Activated naive CD8-positive, alpha-beta T cell treated with anti-CD3 and anti-CD28 coated beads, Interleukin-2, amount 50 U/mL, for 16 hours (primary cell): ENCODE data around the gene ZNF281.
"Not testable (repeated sequence)": the region's sequence is repeated elsewhere in the genome, so short reads cannot be mapped to it uniquely, and the experiment has no call there.

Experiments used
- DNase-seq: peaks from one replicate; pipeline ENCODE4 v3.0.0-alpha.2; 2020; ENCODE audit warnings: low read depth, low spot score

ZNF281 gene, protein sequence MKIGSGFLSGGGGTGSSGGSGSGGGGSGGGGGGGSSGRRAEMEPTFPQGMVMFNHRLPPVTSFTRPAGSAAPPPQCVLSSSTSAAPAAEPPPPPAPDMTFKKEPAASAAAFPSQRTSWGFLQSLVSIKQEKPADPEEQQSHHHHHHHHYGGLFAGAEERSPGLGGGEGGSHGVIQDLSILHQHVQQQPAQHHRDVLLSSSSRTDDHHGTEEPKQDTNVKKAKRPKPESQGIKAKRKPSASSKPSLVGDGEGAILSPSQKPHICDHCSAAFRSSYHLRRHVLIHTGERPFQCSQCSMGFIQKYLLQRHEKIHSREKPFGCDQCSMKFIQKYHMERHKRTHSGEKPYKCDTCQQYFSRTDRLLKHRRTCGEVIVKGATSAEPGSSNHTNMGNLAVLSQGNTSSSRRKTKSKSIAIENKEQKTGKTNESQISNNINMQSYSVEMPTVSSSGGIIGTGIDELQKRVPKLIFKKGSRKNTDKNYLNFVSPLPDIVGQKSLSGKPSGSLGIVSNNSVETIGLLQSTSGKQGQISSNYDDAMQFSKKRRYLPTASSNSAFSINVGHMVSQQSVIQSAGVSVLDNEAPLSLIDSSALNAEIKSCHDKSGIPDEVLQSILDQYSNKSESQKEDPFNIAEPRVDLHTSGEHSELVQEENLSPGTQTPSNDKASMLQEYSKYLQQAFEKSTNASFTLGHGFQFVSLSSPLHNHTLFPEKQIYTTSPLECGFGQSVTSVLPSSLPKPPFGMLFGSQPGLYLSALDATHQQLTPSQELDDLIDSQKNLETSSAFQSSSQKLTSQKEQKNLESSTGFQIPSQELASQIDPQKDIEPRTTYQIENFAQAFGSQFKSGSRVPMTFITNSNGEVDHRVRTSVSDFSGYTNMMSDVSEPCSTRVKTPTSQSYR

DNA sequence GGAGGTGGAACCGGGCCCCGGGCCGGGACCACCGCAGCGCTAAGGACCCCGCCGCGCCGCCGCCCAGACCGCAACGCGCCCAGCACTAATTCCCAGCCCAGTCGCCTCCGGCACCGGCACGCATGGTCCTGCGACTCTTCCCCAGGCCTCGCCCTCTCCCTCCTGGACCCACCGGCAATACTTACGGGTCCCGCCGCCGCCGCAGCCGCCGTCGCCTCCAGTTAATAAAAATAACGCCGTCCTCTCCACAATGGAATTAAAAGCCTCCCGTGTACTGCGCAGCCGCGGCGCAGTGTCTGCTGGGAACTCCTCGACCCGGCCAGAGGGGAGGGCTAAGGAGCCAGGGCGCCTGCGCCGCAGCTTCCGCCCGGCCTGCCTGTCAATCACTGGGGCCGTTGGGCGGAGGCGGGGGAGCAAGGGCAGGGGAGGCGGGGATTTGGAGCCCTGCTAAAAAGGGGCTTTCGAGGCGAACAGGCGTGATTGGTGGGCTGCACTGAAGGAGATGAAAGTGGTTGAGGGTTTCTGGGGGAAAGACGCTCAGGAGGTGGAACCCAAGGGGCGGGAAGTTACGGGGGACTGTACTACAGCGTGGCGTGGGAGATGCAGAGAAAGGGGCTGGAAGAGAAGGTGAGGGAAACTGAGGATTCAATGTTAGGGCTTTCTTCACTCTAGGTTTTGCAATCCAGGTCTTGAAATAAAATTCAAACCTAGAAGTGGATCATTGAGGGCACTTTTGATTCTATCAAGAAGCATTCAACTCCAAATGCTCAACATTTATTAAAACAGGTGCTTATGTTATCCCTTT lies at the start of gene ZNF281:
TSS of gene ZNF281 (minus strand) at position 276 of the 805 bp plus-strand sequence. CDS start 331 bp downstream, outside the sequence.
- DNase-seq = peak; percentile 89

DNA sequence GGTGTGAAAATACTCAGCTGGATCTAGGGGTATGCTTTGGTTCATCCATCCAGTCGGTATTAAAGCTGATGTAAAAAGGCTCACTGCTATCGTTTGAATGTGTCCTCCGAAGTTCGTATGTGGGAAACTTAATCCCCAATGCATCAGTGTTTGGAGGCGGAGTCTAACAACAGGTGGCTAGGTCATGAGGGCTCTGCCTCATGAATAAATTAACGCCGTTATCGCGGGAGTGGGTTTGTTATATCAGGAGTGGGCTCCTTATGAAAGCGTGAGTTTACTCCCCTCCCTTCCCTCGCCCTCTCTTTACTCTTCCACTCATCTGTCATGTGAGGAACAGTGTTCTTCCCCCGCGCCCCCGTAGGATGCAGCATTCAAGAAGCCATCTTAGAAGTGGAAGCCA lies 48.9 kb upstream of the ZNF281 start:
- no peak for DNase-seq

DNA sequence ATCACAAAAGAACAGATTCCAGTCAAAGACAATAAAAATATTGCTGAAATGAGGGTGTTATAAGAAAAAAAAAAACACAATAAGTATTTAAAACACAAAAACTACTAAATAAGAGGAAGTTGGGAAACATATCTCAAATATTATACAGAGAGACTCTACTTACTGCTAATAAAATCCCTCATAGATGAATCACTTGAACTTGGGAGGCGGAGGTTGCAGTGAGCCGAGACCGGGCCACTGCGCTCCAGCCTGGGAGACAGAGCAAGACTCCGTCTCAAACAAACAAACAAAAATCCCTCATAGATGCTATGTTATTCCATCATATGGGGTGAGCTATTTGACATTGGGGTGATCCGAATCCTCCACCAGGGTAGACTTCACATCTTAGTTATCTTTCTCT lies 48.0 kb upstream of the ZNF281 start:
- DNase-seq = no peak

DNA sequence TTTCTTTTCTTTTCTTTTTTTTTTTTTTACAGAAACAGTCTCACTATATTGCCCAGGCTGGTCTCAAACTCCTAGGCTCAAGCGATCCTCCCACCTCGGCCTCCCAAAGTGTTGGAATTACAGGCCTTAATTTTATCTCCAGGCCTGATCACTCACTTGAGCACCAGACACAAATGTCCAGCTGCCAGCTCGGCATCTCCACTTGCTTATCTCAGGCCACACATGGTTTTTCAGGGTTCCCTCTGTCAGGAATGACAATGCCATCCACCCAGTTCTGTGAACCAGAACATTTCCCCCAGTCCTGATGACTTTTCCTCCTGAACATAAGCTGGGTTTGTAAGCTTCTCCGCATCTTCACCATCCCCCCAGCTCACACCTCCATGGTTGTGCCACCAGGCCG lies 44.6 kb upstream of the ZNF281 start:
- DNase-seq = no peak

DNA sequence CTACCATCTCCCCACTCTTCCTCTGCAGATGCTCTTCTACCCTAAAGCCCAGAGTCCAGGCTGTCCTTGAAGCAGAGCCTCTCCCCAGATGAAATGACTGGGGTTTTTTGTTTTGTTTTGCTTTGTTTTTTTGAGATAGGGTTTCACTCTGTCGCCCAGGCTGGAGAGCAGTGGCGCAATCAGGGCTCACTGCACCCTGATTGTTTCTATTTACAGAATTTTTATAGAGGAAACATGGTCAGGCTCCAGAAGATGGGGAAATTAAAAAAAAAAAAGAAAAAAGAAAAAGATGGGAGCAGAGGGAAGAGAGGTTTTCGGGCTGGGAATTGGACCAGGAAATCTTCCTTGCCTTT lies 43.7 kb upstream of the ZNF281 start:
- no peak for DNase-seq

DNA sequence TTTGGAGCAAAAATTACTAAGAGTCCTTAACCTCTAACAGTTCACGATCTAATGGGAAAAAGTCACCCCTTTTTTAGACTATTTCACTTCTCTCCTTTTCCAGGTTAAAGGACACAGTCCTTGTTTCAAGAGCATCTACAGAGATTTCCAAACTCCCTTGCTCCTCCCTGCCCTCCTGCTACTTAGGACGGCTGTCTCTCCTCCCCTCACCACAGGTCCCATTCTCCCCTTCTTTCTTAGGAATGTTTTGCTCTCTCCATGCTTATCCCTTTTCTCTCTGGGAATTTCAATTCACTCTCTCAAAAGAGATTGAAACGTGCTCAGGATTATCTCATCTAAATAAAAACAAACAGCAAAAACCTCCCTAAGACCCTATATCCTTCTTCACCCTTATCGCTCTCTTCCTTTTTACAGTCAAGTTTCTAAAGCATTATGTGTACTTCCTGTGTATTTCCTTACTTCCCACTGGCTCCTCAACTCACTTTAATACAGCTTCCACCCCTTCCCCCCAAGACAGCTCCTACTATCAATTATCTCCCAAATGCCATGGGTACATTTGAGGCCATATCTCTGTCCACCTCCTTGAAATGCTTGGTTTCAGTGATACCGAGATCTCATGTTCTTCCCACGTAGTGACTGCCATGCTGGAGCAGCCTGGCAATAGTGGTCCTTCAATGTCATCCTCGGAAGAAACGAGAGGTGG lies 43.2 kb upstream of the ZNF281 start:
- DNase-seq = no peak

DNA sequence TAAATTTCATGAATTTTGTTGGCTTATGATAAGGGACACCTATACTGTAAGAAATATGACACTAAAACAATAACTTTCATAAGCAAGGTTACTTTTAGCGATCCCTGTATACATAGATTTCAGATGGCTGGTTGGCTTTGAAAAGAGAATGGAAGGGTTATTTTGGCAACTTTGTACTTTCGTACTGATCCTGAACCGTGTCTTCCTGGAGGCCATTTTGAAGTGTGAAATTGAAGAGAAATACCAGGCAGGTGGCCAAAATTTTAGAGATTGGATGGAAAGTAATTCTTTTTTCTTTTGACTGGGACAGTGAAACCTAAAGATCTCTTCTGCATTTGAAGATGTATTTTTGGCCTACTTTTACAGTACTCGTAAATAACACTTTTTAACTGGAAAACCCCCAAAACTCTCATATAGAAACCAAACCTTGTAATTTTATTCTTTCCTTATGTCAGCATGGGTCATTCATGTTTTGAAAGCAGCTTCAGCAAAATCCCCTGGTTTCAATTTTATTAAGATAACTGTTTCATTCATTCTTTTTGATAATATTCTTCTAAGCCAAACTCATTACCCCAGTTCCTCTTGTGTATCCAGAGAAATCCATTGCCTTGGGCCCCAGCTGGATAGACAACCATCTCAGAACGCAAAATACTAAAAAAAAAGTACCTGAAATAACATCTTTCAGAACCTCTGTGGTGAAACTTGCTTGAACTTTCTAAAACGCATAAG lies 38.4 kb upstream of the ZNF281 start:
- DNase-seq = no peak

DNA sequence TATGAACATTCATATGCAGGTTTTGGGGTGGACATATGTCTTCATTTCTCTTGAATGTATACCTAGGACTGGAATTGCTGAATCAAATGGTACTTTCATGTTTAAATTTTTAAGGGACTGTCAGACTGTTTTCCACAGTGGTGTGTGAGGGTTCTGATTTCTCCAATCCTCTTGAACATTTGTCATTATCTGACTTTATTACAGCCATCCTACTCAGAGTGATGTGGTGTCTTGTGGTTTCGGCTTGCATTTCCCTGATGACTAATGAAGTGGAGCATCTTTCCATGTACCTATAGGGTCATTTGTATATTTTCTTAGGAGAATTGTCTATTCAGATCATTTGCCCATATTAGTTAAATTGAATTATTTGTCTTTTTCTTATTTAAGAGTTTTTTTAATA lies 35.4 kb upstream of the ZNF281 start:
- no peak for DNase-seq

DNA sequence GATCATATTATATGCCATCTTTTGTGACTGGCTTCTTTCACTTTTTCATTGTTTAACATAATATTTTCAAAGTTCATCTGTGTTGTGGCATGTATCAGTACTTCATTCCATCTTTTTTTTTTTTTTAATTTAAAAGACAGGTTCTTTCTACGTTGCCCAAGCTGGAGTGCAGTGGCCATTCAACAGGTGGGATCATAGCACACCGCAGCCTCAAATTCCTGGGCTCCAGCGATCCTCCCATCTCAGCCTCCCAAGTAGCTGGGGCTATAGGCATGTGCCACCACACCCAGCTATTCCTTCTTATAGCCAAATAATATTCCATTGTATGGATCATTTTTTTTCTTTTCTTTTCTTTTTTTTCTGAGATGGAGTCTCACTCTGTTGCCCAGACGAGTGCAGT lies 34.6 kb upstream of the ZNF281 start:
- DNase-seq = no peak

DNA sequence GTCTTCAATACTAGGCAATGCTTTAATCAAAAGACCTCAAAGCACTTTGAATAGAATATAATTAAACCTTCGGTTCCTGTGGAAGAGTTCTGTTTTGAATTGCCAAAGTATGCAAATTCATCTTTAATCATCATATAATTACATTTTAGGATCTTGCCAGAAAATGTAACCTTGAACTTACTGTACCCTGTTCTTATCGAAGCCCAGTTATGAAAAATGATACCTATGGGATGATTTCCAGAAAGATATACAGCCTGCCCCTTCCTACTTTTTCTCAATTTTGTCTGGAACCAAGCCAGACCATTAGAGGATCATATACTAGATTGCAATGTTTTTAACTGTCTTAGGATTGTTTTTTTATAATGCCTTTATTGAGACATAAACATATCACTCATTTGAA lies 34.0 kb upstream of the ZNF281 start:
- DNase-seq = no peak

DNA sequence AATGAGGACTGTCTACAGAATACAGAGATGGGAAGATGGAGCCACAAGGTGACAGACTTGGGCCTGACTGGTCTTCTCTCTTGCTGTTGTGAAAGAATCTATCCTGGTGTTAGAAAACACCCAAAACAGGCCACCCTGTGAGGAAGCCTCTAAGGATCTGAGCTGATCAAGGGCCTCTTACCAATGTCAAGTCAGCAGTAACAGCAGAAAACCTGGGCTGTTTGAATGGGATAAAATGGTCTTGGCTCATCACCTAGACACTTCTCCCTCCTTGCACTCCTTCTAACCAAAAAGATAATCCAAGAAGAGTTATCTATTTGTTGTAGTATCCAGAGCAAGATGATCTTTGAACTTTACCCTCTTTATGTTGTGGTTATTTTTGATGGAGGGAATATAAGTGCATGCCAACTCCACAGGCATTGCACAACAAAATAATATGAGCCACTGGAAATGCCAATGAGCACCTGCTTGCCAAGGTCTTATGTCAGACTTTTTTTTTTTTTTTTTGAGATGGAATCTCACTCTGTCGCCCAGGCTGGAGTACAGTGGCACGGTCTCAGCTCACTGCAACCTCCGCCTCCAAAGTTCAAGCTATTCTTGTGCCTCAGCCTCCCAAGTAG lies 32.8 kb upstream of the ZNF281 start:
- no peak for DNase-seq

DNA sequence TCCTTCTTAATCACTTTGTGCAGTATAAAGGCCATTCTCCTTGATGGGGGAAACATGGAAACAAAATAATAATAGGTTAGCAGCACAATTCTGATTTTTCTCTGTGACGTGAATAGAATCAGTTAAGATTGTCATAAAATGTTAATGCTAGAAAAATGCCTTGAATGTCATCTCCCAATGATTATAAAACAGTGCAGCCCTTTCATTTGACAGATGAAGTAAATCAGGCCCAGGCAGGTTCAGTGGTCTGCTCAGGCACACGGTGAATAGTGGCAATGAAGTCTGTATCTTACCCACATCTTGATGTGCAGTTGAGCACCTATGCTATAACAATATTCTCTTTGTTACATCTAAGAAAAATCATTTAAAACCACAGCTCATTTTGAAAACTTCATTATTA lies 32.2 kb upstream of the ZNF281 start:
- DNase-seq = no peak

DNA sequence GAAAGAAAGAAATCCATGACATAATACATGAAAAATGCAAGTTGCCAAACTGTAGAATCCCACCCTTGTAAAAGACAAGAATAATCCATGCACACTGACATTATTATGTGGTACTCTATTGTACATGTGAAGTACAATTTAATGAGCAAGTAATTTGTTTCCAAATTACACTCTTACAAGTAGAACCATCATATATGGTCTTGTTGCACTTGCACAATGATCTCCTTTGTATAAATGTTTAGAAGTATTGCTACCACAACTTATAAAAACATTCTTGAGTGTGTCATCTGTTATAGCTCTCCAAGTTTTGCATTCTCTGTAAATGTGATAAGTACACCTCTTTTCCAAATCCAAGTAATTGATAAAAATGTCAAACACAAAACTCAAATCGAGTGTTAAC lies 29.1 kb upstream of the ZNF281 start:
- no peak for DNase-seq

DNA sequence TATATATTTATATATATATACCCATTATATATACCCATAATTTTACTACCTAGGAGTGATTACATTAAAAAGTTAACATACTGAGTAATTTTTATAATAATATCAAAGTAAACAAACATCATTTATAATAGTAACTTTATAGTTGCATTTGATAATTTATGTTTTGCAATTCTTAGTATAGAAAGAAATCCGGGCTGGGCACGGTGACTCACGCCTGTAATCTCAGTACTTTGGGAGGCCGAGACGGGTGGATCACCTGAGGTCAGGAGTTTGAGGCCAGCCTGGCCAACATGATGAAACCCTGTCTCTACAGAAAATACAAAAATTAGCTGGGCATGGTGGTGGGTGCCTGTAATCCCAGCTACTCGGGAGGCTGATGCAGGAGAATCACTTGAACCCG lies 28.6 kb upstream of the ZNF281 start:
- not testable (repeated sequence) for DNase-seq

DNA sequence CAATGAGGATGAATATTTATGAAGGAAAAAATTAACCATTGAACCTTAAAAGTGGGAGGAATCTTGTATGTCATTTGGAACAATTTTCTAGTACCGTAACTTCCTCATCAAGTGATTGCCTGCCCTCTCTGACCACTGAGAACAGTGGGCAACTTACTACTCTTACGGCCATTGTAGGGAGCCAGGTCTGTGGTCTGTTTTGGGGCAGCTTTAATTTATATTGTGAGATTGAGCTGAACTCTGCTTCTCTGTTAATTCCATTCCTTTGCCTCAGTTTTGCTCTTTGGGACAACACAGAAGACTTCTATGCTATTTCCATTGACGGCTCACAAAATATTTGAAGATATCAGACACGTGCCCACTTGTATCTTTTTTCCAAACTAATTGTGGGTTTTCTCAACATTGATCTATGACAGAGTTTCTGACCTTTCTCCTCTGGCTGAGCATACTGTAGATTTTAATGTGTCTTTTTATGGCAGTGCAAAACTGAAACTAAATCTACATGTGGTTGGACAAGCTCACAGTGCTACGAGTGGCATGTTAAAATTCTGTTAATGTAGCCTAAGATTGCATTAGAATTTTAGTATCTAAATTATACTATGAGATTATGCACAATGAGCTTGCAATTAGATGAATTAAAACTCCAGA lies 27.8 kb upstream of the ZNF281 start:
- DNase-seq = no peak

DNA sequence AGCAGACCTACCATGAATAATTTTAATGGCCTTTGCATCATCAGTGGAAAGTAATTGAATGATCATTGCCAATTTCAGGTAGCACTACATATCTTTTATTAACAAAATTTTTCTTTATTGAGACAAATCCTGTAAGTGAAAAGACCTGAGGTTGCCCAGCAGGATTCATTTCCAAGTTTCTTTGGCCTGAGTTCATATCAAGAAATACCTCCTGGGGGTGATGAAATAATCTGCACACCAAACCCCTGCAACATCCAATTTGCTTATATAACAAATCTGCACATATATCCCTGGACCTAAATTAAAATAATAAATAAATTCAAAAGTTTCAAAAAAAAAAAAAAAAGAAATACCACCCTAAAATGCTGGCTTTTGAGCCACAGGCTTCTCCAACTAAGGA lies 27.3 kb upstream of the ZNF281 start:
- DNase-seq = no peak

DNA sequence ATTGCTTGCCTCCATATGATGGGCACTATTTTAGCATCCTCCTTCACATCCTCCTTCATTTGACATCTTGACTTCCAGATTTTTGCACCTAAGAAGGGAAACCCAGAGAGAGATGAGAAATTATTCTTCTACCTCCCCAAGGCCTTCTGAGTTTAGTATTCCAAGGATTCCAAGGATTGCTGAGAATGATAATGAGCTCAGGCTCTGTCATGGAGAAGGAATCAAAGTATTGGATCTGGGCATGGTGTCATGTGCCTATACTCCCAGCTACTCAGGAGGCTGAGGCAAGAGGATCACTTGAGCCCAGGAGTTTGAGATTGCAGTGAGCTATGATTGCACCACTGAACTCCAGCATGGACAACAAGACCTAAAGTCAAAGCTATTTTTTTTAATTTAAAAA lies 26.6 kb upstream of the ZNF281 start:
- no peak for DNase-seq

DNA sequence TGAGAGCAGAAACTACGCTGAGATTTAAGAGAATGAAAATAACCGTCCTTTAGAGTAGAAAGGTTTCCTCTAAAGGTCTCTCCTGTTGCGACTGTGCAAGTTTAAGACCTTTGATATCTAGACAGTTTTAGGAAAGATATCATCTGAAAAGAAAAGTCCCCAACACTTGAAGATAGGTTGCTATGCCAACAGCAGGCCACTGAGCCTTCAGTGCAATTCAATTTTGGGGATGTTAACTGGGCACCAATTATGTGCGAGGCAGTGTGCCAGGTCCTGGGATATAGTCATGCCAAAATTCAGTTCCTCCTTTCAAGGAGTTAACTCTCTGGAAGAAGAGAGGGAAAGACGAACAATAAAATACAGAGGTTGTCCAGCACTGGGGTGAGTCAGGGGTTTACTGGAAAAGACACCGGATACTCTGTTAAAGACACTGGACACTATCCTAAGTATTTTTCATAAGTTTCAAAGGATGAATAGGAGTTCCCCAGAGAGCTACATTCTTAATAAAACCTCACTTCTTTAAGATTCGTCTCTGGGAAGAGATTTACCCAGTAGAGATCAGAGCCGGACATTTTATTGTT lies 25.5 kb upstream of the ZNF281 start:
- no peak for DNase-seq

DNA sequence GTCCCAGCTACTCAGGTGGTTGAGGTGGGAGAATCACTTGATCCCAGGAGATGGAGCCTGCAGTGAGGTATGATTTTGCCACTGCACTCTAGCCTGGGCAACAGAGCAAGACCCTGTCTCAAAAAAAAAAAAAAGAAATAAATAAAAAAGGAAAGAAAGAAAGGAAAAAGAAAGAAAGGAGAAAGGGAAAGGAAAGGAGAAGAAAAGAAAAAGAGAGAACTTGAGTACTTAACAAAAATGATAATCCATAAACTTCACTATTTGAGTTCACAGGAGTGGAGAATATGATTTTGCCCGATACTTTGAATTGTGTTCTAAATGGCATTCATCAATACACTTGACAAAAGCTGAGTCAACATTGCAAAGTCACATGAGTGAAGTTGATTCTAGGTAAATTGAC lies 23.8 kb upstream of the ZNF281 start:
- DNase-seq = no peak
